Measurements from ENCODE around the gene SDK1.
A peak's percentile ranks its signal among the peaks of the same experiment; 100 is the strongest.

SDK1 gene

GRCh38 chr7:3415861-3416312 lies 114.8 kb downstream of the SDK1 start:
- DNase-seq = no peak

DNA sequence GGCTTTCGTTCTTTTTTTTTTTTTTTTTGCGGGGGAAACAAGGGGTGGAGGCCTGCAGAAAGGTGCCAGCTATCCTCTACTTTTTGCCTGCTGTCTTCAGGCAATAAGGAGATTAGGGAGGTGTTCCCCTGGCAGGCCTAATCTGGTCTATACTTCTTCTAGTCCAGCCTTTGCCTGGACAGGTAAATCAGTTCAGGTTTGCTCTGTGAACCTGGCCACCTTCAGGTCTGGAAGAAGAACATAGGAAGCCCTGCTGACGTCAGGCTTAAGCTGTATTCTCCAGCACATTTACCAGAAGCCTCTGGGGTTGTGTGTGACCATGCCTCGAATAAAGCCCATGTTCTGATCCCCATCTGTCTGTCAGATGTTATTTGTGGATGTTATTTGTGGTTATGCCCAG lies 115.4 kb downstream of the SDK1 start:
- no peak for DNase-seq

DNA sequence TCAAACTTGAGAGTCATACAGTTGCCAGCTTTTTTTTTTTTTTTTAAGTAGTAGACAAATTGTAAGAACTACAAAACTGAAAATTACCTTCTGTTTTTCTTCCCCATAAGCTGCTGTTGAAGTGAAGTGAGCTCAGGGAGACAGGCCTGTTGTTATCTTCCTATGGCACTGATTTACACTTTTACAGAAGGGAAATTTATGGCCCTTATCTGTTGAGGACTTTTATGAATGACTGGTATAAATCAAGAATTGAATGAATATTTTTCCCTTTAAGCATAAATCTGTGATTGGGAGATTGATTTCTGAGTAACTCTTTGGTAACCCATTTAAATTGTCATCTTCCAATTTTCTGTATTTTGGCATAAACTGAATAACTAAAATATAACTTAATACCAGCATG lies 124.0 kb downstream of the SDK1 start:
- DNase-seq = no peak

DNA sequence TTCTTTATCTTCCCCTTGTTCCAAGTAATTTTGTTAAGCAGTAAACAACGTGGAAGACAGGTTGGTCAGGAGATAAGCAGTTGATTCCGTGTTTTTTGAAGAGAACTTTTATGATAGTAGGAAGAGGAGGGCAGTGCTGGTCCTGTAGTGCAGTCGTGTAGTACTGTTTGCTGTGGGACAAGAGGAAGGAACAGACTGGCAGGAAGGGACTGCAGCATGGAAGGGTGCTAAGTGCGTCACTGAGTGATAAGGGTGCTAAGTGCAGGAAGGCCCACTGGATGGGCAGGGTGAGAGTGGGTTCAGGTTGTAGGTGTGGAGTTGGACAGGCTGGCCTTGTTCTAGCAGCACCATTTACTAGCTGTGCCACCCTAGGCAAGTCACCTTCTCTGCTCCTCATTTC lies 125.0 kb downstream of the SDK1 start:
- no peak for DNase-seq

DNA sequence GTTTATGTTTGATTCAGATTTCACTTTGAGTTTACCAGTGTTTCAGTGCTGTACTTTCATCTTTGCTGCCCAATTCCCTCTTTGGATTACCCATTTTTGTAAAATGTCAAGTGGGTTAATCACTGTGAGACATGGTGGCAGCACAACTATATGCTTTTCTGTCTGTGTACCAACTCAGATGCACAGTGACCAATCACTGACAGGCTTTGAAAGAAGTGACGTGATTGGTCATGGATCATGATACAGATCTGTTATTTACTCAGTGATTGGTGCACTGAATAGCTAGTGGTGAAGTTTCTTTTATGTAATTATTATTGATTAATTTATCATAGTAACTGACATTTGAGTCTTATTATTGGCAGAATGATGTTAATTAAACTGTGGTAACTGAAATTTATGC lies 126.9 kb downstream of the SDK1 start:
- DNase-seq = no peak

DNA sequence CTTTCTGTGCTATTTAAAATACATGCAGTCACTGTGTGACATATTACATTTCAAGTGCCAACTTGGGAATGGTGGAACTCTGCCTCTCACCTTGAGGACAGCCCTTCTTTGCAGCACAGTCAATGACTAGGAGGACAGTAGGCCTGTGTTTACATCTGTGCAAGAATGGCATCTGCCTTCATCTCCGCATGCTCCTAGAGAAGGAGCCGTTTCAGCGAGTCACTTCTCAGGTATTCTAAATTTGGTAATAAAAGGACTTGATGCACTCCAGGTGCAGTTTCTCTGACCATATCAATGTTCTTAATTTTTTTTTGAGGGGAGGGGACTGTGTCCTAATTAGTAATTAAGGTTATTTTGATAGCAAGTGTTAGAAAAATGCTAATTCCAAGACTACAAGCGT lies 128.9 kb downstream of the SDK1 start:
- no peak for DNase-seq

DNA sequence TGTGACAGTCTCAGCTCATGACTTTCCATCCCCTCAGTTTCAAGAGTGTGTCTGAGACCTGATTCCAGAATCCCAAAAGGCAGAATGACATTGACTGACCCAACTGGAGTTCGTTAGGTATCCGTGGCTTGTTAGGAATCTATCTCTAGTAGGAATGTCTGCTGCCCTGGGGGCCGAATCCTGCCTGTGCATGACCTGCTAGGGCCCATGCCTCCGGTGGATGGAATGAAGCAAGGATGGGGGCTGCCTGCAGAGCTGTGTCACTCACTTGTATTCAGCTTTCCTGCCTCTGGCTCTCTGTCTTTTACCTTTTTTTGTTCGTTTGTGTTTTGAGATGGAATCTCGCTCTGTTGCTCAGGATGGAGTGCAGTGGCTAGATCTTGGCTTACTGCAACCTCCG lies 129.5 kb downstream of the SDK1 start:
- DNase-seq = no peak

- DNase-seq = no peak
Measured at GRCh38 chr7:3431306-3431705, 130.3 kb downstream of the SDK1 start.

DNA sequence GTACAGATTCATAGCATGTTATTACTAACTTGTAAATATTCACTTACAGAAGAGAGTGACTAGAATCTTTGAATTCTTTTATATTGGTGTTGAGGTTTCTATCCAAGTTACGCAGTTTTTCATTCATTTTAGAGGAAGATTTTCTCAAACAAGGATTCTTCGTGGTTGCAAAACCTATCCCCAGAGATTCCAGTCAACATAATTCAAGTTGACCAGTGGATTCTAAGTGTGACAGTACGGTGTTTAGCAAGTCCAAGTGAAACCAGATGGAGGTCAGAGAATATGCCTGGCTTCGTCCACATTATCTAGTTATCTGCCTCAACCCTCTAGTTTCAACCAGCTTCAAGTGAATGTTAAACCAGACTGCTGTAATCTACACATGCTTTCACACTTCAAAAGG lies 131.9 kb downstream of the SDK1 start:
- DNase-seq = no peak

DNA sequence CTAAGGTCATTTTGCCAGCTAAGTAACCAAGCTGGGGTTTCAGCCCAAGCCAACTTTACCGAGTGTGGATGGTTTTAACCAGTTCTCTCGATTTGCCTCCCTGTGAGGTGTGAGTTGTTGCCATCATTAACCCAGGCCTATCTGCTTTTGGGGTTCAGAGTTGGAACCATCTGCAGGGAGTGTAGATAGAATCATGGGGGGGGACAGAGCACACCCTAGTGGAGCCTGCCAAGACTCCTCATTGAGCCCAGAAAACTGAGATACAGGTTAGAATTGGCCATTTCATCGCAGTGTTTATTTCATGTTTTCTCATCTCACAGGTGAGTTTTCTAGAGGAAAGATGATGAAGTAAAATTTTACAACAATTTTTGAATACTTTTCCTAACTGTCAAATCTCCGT lies 133.6 kb downstream of the SDK1 start:
- DNase-seq = no peak

GRCh38 chr7:3436112-3436511 lies 135.1 kb downstream of the SDK1 start:
- no peak for DNase-seq

DNA sequence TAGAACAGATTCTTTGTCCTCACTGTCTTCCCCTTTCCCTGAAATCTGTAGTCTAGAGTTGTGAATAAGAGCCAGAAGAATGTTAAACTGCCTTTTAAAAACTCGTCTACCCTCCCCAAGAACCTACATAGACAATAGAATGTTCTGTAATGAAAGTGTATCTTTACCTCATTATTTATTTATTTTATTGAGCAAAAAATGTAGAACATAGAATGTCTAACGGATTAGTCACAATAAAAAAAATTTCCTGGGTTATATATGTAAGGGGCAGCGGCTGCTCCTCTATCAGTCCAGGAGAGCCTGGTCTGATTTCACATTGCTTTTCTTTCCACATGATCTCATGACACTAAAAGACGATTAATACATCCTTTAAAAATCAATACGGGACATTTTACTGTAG lies 135.7 kb downstream of the SDK1 start:
- no peak for DNase-seq

- DNase-seq = no peak
Measured at GRCh38 chr7:3437467-3437866, 136.4 kb downstream of the SDK1 start.

- no peak for DNase-seq
Measured at GRCh38 chr7:3438352-3438751, 137.3 kb downstream of the SDK1 start.

DNA sequence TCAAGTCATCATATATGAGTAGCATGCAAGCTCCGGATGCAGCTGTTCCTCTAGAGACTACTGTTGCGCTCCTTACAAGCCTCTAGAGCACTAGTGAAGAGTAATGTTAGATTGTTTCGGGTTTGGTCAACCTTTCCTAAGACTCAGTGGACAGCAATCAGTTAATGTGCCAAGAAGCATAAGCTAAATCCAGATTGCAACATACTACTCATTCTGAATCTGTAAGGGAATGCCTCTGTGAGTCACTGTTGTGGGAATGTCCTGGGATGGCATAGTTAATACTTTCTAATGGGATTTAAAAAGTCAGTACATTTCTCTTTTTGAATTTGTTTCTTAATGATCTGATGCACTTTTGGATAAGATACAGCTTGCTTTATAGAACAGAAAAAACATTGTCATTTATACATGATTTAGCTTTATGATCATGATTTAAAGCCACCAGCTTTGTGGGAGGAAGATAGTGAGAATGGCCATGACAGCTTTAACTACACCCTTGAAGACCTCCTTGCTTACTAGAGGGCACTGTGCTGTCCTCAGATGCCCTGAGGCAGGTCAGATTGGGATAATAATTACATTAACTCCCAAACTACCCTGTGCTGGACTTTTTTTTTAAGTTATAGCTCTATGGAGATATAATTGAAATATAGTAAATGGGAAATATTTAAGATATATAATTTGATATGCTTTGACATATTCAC lies 138.4 kb downstream of the SDK1 start:
- no peak for DNase-seq

DNA sequence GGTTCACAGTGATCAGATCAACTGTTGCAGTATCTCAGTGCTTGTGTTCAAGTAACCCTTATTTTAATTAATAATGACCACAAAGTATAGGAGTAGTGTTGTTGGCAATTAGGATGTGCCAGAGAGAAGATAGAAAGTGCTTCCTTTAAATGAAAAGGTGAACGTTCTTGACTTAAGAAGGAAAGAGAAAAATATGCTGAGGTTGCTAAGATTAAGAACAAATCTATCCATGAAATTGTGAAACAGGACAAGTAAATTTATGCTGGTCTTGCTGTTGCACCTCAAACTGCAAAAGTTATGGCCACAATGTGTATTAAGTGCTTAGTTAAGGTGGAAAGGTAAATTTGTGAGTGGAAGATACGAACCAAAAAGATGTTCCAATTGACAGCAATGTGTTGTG lies 139.5 kb downstream of the SDK1 start:
- no peak for DNase-seq

GRCh38 chr7:3443716-3444115 lies 142.7 kb downstream of the SDK1 start:
- no peak for DNase-seq

GRCh38 chr7:3446786-3447185 lies 145.7 kb downstream of the SDK1 start:
- DNase-seq = no peak

DNA sequence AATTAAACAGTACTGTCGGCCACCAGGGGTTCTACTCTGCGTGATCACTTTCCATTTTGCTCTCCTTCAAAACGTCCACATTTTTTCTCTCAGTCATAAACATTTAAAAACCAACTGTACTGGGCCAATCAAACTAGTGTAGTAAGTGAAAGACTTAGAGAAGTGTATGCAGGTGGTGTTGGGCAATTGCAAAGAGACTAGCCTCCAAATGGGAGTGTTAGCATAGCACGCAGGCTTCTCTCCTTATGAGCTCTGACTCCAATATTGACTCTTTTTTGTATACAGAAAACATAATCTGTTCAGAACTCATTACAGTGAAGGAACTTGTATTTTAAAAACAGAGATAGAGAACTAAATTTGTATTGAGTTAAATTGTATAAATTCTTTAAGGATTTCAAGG lies 150.6 kb downstream of the SDK1 start:
- no peak for DNase-seq

GRCh38 chr7:3453398-3453797 lies 152.3 kb downstream of the SDK1 start:
- DNase-seq = no peak

GRCh38 chr7:3455806-3456595 lies 154.9 kb downstream of the SDK1 start:
- no peak for DNase-seq

DNA sequence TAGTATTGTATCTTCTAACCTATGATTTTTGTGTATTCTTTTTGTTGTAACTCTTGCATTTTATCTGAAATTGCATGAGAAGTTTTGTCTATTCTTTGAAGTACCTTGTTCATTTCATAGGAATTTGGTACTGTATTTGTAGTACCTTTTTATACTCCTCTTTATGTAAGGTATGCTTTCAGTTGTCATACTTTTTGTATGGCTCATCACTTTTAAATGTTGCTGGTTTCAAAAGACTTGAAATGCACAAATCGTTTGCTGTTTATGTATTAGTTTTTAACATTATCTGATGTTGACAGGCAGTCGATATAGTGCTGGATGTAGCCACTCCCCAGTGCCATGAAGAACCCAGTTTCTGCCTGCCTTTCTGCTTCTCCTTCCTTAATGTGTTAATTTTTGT lies 158.1 kb downstream of the SDK1 start:
- DNase-seq = no peak

DNA sequence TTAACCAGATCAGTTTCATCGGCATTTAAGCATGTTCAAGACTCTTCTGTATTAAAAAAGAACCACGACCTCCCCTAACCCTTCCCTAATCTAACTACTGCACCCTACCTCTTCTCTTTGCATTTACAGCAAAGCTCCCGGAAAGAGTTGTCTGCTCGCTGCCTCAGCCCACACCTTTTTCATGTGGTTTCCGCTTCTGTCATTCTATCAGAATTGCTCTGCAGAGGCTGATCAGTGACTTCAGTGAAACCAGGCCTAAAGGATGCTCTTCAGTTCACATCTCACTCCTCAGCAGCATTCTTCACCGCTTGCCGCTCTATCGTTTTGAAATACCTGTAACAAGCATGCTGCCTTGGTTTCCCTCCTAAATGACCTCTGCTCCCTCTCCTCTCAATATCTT lies 160.9 kb downstream of the SDK1 start:
- DNase-seq = peak; percentile 51 to 59

GRCh38 chr7:3463696-3464095 lies 162.6 kb downstream of the SDK1 start:
- no peak for DNase-seq
